ENCODE measurements around the gene HNRNPL. TPM values are rescaled to one million over a fixed set of nuclear protein-coding genes. Genes with fewer than 3 reads are reported as not detected.
A peak's percentile ranks its signal among the peaks of the same experiment; 100 is the strongest.

The HNRNPL gene
- total and polyA plus RNA-seq, 9 of the 15 experiments (the other 6 are each of a cell fraction or from before 2014, with no cell fraction given) = 39.5 to 610 (median 299) TPM

- TF ChIP-seq XRCC5 (IDR thresholded peaks at IDR 0.05; ENCODE audit: low read depth, low read length) (no peak), ZNF23 (CRISPR knock-in tag; IDR thresholded peaks at IDR 0.05) (no peak), L3MBTL2 (IDR thresholded peaks at IDR 0.05) (no peak), ATF1 (CRISPR knock-in tag; IDR thresholded peaks at IDR 0.05) (no peak), ATF1 (tag; IDR thresholded peaks at IDR 0.05) (no peak), RFX7 (CRISPR knock-in tag; IDR thresholded peaks at IDR 0.05) (no peak), MTA3 (IDR thresholded peaks at IDR 0.05; ENCODE audit: borderline replicate concordance) (0 out of 2 replicates have a peak, but pooled peaks have one; percentile 20), PHF8 (IDR thresholded peaks at IDR 0.05; ENCODE audit: borderline replicate concordance, low read length) (peak; percentile 60; the same call in 1 of the 2 replicates), ZSCAN29 (IDR thresholded peaks at IDR 0.05) (no peak), MAFK (IDR thresholded peaks at IDR 0.05; ENCODE audit: low read length) (no peak)
- TF ChIP-seq, protein P1, sequence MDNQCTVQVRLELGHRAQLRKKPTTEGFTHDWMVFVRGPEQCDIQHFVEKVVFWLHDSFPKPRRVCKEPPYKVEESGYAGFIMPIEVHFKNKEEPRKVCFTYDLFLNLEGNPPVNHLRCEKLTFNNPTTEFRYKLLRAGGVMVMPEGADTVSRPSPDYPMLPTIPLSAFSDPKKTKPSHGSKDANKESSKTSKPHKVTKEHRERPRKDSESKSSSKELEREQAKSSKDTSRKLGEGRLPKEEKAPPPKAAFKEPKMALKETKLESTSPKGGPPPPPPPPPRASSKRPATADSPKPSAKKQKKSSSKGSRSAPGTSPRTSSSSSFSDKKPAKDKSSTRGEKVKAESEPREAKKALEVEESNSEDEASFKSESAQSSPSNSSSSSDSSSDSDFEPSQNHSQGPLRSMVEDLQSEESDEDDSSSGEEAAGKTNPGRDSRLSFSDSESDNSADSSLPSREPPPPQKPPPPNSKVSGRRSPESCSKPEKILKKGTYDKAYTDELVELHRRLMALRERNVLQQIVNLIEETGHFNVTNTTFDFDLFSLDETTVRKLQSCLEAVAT (IDR thresholded peaks at IDR 0.05) = no peak
- TF ChIP-seq, protein P2, sequence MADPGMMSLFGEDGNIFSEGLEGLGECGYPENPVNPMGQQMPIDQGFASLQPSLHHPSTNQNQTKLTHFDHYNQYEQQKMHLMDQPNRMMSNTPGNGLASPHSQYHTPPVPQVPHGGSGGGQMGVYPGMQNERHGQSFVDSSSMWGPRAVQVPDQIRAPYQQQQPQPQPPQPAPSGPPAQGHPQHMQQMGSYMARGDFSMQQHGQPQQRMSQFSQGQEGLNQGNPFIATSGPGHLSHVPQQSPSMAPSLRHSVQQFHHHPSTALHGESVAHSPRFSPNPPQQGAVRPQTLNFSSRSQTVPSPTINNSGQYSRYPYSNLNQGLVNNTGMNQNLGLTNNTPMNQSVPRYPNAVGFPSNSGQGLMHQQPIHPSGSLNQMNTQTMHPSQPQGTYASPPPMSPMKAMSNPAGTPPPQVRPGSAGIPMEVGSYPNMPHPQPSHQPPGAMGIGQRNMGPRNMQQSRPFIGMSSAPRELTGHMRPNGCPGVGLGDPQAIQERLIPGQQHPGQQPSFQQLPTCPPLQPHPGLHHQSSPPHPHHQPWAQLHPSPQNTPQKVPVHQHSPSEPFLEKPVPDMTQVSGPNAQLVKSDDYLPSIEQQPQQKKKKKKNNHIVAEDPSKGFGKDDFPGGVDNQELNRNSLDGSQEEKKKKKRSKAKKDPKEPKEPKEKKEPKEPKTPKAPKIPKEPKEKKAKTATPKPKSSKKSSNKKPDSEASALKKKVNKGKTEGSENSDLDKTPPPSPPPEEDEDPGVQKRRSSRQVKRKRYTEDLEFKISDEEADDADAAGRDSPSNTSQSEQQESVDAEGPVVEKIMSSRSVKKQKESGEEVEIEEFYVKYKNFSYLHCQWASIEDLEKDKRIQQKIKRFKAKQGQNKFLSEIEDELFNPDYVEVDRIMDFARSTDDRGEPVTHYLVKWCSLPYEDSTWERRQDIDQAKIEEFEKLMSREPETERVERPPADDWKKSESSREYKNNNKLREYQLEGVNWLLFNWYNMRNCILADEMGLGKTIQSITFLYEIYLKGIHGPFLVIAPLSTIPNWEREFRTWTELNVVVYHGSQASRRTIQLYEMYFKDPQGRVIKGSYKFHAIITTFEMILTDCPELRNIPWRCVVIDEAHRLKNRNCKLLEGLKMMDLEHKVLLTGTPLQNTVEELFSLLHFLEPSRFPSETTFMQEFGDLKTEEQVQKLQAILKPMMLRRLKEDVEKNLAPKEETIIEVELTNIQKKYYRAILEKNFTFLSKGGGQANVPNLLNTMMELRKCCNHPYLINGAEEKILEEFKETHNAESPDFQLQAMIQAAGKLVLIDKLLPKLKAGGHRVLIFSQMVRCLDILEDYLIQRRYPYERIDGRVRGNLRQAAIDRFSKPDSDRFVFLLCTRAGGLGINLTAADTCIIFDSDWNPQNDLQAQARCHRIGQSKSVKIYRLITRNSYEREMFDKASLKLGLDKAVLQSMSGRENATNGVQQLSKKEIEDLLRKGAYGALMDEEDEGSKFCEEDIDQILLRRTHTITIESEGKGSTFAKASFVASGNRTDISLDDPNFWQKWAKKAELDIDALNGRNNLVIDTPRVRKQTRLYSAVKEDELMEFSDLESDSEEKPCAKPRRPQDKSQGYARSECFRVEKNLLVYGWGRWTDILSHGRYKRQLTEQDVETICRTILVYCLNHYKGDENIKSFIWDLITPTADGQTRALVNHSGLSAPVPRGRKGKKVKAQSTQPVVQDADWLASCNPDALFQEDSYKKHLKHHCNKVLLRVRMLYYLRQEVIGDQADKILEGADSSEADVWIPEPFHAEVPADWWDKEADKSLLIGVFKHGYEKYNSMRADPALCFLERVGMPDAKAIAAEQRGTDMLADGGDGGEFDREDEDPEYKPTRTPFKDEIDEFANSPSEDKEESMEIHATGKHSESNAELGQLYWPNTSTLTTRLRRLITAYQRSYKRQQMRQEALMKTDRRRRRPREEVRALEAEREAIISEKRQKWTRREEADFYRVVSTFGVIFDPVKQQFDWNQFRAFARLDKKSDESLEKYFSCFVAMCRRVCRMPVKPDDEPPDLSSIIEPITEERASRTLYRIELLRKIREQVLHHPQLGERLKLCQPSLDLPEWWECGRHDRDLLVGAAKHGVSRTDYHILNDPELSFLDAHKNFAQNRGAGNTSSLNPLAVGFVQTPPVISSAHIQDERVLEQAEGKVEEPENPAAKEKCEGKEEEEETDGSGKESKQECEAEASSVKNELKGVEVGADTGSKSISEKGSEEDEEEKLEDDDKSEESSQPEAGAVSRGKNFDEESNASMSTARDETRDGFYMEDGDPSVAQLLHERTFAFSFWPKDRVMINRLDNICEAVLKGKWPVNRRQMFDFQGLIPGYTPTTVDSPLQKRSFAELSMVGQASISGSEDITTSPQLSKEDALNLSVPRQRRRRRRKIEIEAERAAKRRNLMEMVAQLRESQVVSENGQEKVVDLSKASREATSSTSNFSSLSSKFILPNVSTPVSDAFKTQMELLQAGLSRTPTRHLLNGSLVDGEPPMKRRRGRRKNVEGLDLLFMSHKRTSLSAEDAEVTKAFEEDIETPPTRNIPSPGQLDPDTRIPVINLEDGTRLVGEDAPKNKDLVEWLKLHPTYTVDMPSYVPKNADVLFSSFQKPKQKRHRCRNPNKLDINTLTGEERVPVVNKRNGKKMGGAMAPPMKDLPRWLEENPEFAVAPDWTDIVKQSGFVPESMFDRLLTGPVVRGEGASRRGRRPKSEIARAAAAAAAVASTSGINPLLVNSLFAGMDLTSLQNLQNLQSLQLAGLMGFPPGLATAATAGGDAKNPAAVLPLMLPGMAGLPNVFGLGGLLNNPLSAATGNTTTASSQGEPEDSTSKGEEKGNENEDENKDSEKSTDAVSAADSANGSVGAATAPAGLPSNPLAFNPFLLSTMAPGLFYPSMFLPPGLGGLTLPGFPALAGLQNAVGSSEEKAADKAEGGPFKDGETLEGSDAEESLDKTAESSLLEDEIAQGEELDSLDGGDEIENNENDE (IDR thresholded peaks at IDR 0.05; ENCODE audit: low read depth, low read length) = no peak
Observed at GRCh38 chr19:38877781-38878574, 28.2 kb upstream of the HNRNPL start, which contains the start of gene RINL (continued).
